Measurements from ENCODE around the gene RDH13. TPM values are rescaled to one million over a fixed set of nuclear protein-coding genes. Genes with fewer than 3 reads are reported as not detected.
"Not testable (repeated sequence)": the region's sequence is repeated elsewhere in the genome, so short reads cannot be mapped to it uniquely, and the experiment has no call there.

Gene RDH13
- 18.7 TPM for polyA plus RNA-seq

- Mint-ChIP-seq H3K4me1 (peaks cover 0 to 8% (median 6%) of the 10 kb centered on the region in 3 donors), H3K27ac (peak within 1 kb of the TSS; percentile 76 to 96 (median 88)), H3K9me3 (no peaks in the 10 kb centered on the region), H3K27me3 (peaks cover 9% of the 10 kb centered on the region), H3K4me3 (peak within 1 kb of the TSS; percentile 61 to 94 (median 86)), H3K36me3 (peaks cover 9% of the 10 kb centered on the region)
Observed at GRCh38 chr19:55062735-55063491, at the start of gene RDH13. TSS of gene RDH13 (minus strand) at chr19:55063148. CDS start at chr19:55063032, 116 bp downstream.

- Mint-ChIP-seq H3K9me3 (peaks cover 0 to 2% (median 0%) of the 10 kb centered on the region in 3 donors), H3K27me3 (no peaks in the 10 kb centered on the region), H3K4me1 (peaks cover 13 to 24% (median 23%) of the 10 kb centered on the region in 3 donors), H3K27ac (no peak overlapping the region), H3K4me3 (no peak overlapping the region), H3K36me3 (peaks cover 10% of the 10 kb centered on the region)
Observed at GRCh38 chr19:55112246-55112776, 49.4 kb upstream of the RDH13 start.

GRCh38 chr19:55111238-55111831 lies 48.4 kb upstream of the RDH13 start:
- no peak overlapping the region for H3K27ac Mint-ChIP-seq
- no peaks in the 10 kb centered on the region for H3K27me3 Mint-ChIP-seq
- H3K4me1 Mint-ChIP-seq, result peaks cover 12 to 21% (median 20%) of the 10 kb centered on the region in 3 donors
- peak overlapping the region in 1 of 4 donors; percentile 18 for H3K4me3 Mint-ChIP-seq
- H3K36me3 Mint-ChIP-seq, result peaks cover 12% of the 10 kb centered on the region
- no peaks in the 10 kb centered on the region for H3K9me3 Mint-ChIP-seq

GRCh38 chr19:55109527-55110291 lies 46.8 kb upstream of the RDH13 start:
- no peaks in the 10 kb centered on the region for H3K9me3 Mint-ChIP-seq
- H3K27me3 Mint-ChIP-seq, result no peaks in the 10 kb centered on the region
- H3K36me3 Mint-ChIP-seq, result peaks cover 12% of the 10 kb centered on the region
- peak overlapping the region in 1 of 3 donors; percentile 56 for H3K27ac Mint-ChIP-seq
- no peak overlapping the region for H3K4me3 Mint-ChIP-seq
- H3K4me1 Mint-ChIP-seq, result peaks cover 0 to 8% (median 8%) of the 10 kb centered on the region in 3 donors

GRCh38 chr19:55107252-55107651 lies 44.3 kb upstream of the RDH13 start:
- not testable (repeated sequence) for H3K4me1 Mint-ChIP-seq, H3K27ac Mint-ChIP-seq, H3K4me3 Mint-ChIP-seq, H3K9me3 Mint-ChIP-seq, H3K27me3 Mint-ChIP-seq
- H3K36me3 Mint-ChIP-seq, result peaks cover 17% of the 10 kb centered on the region

- peaks cover 17% of the 10 kb centered on the region for H3K36me3 Mint-ChIP-seq
- H3K9me3 Mint-ChIP-seq, result peaks cover 0 to 1% (median 0%) of the 10 kb centered on the region in 3 donors
- H3K27me3 Mint-ChIP-seq, result peaks cover 2% of the 10 kb centered on the region
- no peak overlapping the region for H3K27ac Mint-ChIP-seq
- no peak overlapping the region for H3K4me3 Mint-ChIP-seq
- H3K4me1 Mint-ChIP-seq, result peaks cover 0 to 4% (median 1%) of the 10 kb centered on the region in 3 donors
Observed at GRCh38 chr19:55106591-55106990, 43.6 kb upstream of the RDH13 start.

GRCh38 chr19:55105237-55105636 lies 42.3 kb upstream of the RDH13 start:
- H3K4me3 Mint-ChIP-seq, result no peak overlapping the region
- H3K27me3 Mint-ChIP-seq, result peaks cover 2% of the 10 kb centered on the region
- H3K4me1 Mint-ChIP-seq, result peaks cover 0 to 3% (median 1%) of the 10 kb centered on the region in 3 donors
- H3K27ac Mint-ChIP-seq, result no peak overlapping the region
- peaks cover 0 to 1% (median 0%) of the 10 kb centered on the region in 3 donors for H3K9me3 Mint-ChIP-seq
- peaks cover 18% of the 10 kb centered on the region for H3K36me3 Mint-ChIP-seq

- peaks cover 12% of the 10 kb centered on the region for H3K36me3 Mint-ChIP-seq
- H3K4me3 Mint-ChIP-seq, result no peak overlapping the region
Observed at GRCh38 chr19:55103190-55103589, 40.2 kb upstream of the RDH13 start.

GRCh38 chr19:55101261-55101660 lies 38.3 kb upstream of the RDH13 start:
- peaks cover 9% of the 10 kb centered on the region for H3K36me3 Mint-ChIP-seq
- H3K9me3 Mint-ChIP-seq, result peaks cover 0 to 1% (median 0%) of the 10 kb centered on the region in 3 donors
- H3K27me3 Mint-ChIP-seq, result peaks cover 2% of the 10 kb centered on the region
- H3K4me1 Mint-ChIP-seq, result no peaks in the 10 kb centered on the region
- no peak overlapping the region for H3K27ac Mint-ChIP-seq
- H3K4me3 Mint-ChIP-seq, result no peak overlapping the region

More at GRCh38 chr19:55103190-55103589, 40.2 kb upstream of the RDH13 start:
- H3K27ac Mint-ChIP-seq, result no peak overlapping the region
- no peaks in the 10 kb centered on the region for H3K4me1 Mint-ChIP-seq
- H3K9me3 Mint-ChIP-seq, result peaks cover 0 to 1% (median 0%) of the 10 kb centered on the region in 3 donors
- peaks cover 2% of the 10 kb centered on the region for H3K27me3 Mint-ChIP-seq

GRCh38 chr19:55099557-55100506 lies 36.9 kb upstream of the RDH13 start:
- H3K9me3 Mint-ChIP-seq, result peaks cover 0 to 1% (median 0%) of the 10 kb centered on the region in 3 donors
- H3K36me3 Mint-ChIP-seq, result peaks cover 9% of the 10 kb centered on the region
- no peak overlapping the region for H3K4me3 Mint-ChIP-seq
- H3K4me1 Mint-ChIP-seq, result no peaks in the 10 kb centered on the region
- H3K27ac Mint-ChIP-seq, result no peak overlapping the region
- H3K27me3 Mint-ChIP-seq, result peaks cover 2% of the 10 kb centered on the region

GRCh38 chr19:55098716-55099556 lies 36.0 kb upstream of the RDH13 start:
- Mint-ChIP-seq H3K36me3 (peaks cover 9% of the 10 kb centered on the region), H3K27ac (no peak overlapping the region), H3K27me3 (peaks cover 2% of the 10 kb centered on the region), H3K9me3 (peaks cover 0 to 1% (median 0%) of the 10 kb centered on the region in 3 donors), H3K4me1 (no peaks in the 10 kb centered on the region), H3K4me3 (no peak overlapping the region)

- Mint-ChIP-seq H3K27me3 (peaks cover 2% of the 10 kb centered on the region), H3K36me3 (peaks cover 8% of the 10 kb centered on the region), H3K9me3 (peaks cover 0 to under 1% (median 0%) of the 10 kb centered on the region in 3 donors), H3K4me1 (no peaks in the 10 kb centered on the region), H3K4me3 (no peak overlapping the region), H3K27ac (no peak overlapping the region)
Observed at GRCh38 chr19:55097864-55098715, 35.1 kb upstream of the RDH13 start.
